ENCODE results near the gene MYH10. TPM values are rescaled to one million over a fixed set of nuclear protein-coding genes. Genes with fewer than 3 reads are reported as not detected.

Gene MYH10
- total RNA-seq, 1 donor from 2014 or later = 83.3 TPM

DNA sequence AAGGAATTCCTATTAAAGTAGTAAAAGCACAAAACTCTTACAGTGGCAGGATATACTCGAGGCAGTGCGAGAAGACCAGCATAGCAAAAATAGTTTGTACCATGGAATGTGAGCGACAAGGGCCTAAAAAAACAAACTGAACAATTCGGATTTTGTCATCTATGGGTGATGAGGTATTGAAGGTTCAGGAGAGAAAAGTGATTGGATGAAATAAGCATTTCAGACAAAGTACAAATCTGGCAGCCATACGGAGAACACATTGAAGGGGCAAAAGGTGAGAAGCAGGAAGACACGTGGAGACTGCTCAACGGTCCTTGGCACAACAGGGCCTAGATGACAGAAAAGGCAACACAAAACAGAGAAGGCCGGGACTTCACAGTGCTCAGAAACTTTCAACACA, 22.5 kb downstream of the MYH10 start:
- Histone ChIP-seq H3K36me3 (no peaks in the 10 kb centered on the region), H3K4me1 (peaks cover 14% of the 10 kb centered on the region), H3K4me3 (no peak overlapping the region), H3K27ac (no peak overlapping the region), H3K9me3 (no peaks in the 10 kb centered on the region), H3K27me3 (ENCODE audit: low read depth) (no peaks in the 10 kb centered on the region)
- DNase-seq (no peak), ATAC-seq (no peak)
- intact Hi-C loops (cut with DNase I) = no loop called here
- no peak for TF ChIP-seq CTCF (IDR thresholded peaks at IDR 0.05)

GRCh38 chr17:8606401-8606800, 24.1 kb downstream of the MYH10 start:
- DNase-seq (no peak), ATAC-seq (peak in 1 of 2 donors; percentile 39)
- Histone ChIP-seq H3K27me3 (ENCODE audit: low read depth) (no peaks in the 10 kb centered on the region), H3K9me3 (no peaks in the 10 kb centered on the region), H3K4me1 (peaks cover 14% of the 10 kb centered on the region), H3K36me3 (no peaks in the 10 kb centered on the region), H3K4me3 (no peak overlapping the region), H3K27ac (peak overlapping the region; percentile 39)
- intact Hi-C loops (cut with DNase I) = no loop called here
- no peak for TF ChIP-seq CTCF (IDR thresholded peaks at IDR 0.05)

DNA sequence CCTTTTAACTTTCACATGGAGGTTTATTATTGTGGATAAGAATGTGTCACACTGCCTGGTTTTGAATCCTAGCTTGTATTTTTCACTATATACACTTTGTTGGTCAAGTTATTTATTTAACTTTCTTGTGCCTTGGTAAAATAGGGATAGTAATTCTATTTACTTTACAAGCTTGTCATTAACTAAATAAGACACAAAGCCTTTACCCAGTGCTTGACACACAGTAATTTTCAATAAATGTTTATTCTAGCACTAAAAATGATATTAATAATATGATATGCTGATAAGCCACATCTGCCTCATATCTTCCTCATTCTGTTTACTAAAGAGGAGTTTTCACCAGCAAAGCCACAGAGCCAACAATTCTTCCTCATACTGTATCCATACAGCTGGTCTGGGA, 27.8 kb downstream of the MYH10 start:
- no peak for TF ChIP-seq CTCF (IDR thresholded peaks at IDR 0.05)
- no peaks in the 10 kb centered on the region for H3K9me3 ChIP-seq
- DNase-seq (no peak), ATAC-seq (no peak)
- peaks cover 6% of the 10 kb centered on the region for H3K4me1 ChIP-seq
- no peak overlapping the region for H3K4me3 ChIP-seq
- H3K27me3 ChIP-seq (ENCODE audit: low read depth) = no peaks in the 10 kb centered on the region
- no peak overlapping the region for H3K27ac ChIP-seq
- peaks cover 4% of the 10 kb centered on the region for H3K36me3 ChIP-seq
- intact Hi-C loops (cut with DNase I) = no loop called here

DNA sequence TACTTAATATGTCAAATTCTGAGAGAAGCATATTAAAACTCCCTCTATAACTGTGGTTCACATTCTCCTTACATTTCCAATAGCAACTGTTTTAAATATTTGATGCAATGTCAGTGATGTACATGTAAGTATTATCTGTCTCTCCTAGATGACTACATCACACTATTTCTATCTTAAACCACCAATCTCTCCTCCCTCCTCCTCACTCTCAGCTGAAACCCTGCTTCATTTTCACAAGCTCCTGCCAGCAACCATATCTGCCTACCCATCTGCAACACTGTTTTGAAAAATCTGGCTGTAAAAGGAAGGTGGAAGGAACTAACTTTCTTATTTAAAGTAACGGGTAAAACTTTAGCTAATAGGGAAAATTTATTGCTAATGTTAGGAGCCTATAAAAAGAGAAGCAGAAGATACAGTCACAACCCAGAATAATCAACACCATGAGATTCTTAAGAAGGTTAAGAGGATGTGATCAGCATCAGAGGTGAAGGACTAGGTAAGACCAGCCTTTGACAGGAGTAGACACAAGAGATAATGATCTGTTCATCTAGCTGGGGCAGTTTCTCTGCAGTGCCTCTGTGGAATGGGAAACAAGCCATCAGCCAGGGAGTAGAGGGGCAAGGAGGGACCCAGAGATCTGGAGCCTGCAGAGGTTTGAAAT, 31.0 kb downstream of the MYH10 start:
- intact Hi-C loops (cut with DNase I) = no loop called here
- H3K4me3 ChIP-seq = no peak overlapping the region
- no peak for TF ChIP-seq CTCF (IDR thresholded peaks at IDR 0.05)
- H3K9me3 ChIP-seq = no peaks in the 10 kb centered on the region
- peaks cover 4% of the 10 kb centered on the region for H3K36me3 ChIP-seq
- no peaks in the 10 kb centered on the region for H3K4me1 ChIP-seq
- no peak overlapping the region for H3K27ac ChIP-seq
- ATAC-seq (no peak), DNase-seq (no peak)
- H3K27me3 ChIP-seq (ENCODE audit: low read depth) = no peaks in the 10 kb centered on the region

- no peak for TF ChIP-seq CTCF (IDR thresholded peaks at IDR 0.05)
- Histone ChIP-seq H3K27ac (no peak overlapping the region), H3K36me3 (peaks cover 4% of the 10 kb centered on the region), H3K27me3 (ENCODE audit: low read depth) (no peaks in the 10 kb centered on the region), H3K9me3 (no peaks in the 10 kb centered on the region), H3K4me3 (no peak overlapping the region), H3K4me1 (no peaks in the 10 kb centered on the region)
- intact Hi-C loops (cut with DNase I) = no loop called here
- DNase-seq (no peak), ATAC-seq (no peak)
These were observed 31.6 kb downstream of the MYH10 start for GRCh38 chr17:8598913-8599312.

All from lower lobe of right lung (tissue), 2 donors.